Brain microvascular endothelial cell (primary cell): ENCODE measurements around the gene REM2.

Experiments used
- DNase-seq: peaks from one replicate; pipeline ENCODE4 v3.0.0-alpha.2; 2020
- H3K27ac ChIP-seq: fragments of 250-450 bp; sonication (Bioruptor Pico); 2 replicates; pipeline ENCODE4 v1.5.1; 2020; ENCODE audit warnings: mild to moderate bottlenecking, moderate library complexity
- H3K27me3 ChIP-seq: fragments of 250-450 bp; sonication (Bioruptor Pico); replicated peaks from 2 replicates; pipeline ENCODE4 v1.5.1; 2020; ENCODE audit warnings: mild to moderate bottlenecking
- H3K36me3 ChIP-seq: fragments of 250-450 bp; sonication (Bioruptor Pico); replicated peaks from 2 replicates; pipeline ENCODE4 v1.5.1; 2020; ENCODE audit warnings: mild to moderate bottlenecking
- H3K4me3 ChIP-seq: 2 replicates; pipeline ENCODE4 v1.5.1; 2011; ENCODE audit warnings: low read depth, mild to moderate bottlenecking, control low read depth, low read length, moderate library complexity
- CTCF ChIP-seq: IDR thresholded peaks from 2 replicates; pipeline ENCODE4 v1.5.1; 2011; ENCODE audit warnings: low read depth, mild to moderate bottlenecking, moderate library complexity, low read length, control low read depth, inconsistent platforms; ENCODE audit errors: missing control alignments
- in situ Hi-C: cut with HindIII; loops from 2 replicates; pipeline ENCODE4 v1.10.0; 2017; ENCODE audit warnings: low sequenced_read_pairs, low pct_ligation_motif_present

The REM2 gene

GRCh38 chr14:22896760-22897159 is 13.7 kb downstream of the REM2 start:
- Histone ChIP-seq H3K4me3 (no peak overlapping the region), H3K27me3 (no peaks in the 10 kb centered on the region), H3K27ac (no peak overlapping the region), H3K36me3 (peaks cover 11% of the 10 kb centered on the region)
- no peak for DNase-seq
- in situ Hi-C loops, result no loop called here
- no peak for TF ChIP-seq CTCF

DNA sequence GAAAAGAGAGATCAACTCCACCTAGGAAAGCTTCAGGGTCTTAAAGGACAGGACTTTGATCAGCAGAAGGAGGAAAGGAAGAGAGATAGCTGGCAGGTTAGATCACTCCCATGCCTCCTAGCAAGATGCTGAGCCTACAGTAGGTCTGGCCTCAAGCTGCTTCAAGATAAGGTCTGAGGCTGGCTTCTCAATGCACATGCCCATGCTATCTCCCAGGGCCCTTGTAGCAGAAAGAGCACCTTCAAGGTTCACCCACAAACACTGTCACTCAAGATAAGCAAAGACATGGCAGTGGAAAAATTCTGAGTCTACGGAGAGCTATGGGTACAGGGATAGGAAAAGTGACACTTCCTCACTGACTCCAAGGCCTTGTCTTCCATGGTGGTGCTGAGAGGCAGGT is 14.3 kb downstream of the REM2 start:
- TF ChIP-seq CTCF, result no peak
- in situ Hi-C loops, result no loop called here
- peaks cover 17% of the 10 kb centered on the region for H3K36me3 ChIP-seq
- H3K27me3 ChIP-seq, result no peaks in the 10 kb centered on the region
- H3K4me3 ChIP-seq, result no peak overlapping the region
- H3K27ac ChIP-seq, result no peak overlapping the region
- no peak for DNase-seq

DNA sequence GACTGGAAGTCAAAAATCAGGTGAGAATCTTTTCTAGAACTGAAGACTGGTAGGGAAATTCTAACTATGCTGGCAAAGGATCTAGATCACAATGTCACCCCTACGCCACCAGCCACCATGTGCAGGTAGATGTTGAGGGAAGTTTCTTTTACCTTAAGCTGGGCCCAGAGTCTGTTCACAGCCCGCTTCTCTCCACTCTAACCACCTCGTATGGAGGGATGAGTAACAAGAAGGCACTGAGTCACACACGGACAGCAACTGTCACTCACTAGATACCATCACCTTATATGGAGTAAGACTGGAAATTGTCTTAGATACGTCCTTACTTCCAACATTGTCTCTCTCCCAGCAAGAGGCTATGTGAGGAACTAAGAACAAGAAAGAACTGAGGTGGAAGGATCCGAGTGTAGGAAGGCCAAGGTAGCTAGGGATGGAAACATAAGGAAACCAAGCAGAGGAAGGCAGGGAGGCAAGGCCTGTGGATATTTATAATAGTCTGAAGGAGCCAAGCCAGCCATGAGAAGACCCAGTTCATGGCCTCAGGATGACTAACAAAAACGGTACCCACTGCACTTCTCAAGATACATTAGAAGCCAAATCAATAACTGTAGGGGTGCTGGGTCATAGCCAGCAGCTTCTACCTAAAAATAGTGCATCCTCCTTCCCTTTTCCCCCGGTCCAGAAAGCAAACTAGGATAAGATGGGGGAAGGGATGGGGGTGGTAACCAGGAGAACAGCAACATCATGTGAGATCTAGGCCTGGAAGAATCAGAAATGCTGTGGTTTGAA is 15.5 kb downstream of the REM2 start:
- Histone ChIP-seq H3K27ac (peak overlapping the region; percentile 40), H3K4me3 (no peak overlapping the region), H3K36me3 (peaks cover 25% of the 10 kb centered on the region), H3K27me3 (no peaks in the 10 kb centered on the region)
- DNase-seq, result peak; percentile 78
- in situ Hi-C loops, result no loop called here
- no peak for TF ChIP-seq CTCF

DNA sequence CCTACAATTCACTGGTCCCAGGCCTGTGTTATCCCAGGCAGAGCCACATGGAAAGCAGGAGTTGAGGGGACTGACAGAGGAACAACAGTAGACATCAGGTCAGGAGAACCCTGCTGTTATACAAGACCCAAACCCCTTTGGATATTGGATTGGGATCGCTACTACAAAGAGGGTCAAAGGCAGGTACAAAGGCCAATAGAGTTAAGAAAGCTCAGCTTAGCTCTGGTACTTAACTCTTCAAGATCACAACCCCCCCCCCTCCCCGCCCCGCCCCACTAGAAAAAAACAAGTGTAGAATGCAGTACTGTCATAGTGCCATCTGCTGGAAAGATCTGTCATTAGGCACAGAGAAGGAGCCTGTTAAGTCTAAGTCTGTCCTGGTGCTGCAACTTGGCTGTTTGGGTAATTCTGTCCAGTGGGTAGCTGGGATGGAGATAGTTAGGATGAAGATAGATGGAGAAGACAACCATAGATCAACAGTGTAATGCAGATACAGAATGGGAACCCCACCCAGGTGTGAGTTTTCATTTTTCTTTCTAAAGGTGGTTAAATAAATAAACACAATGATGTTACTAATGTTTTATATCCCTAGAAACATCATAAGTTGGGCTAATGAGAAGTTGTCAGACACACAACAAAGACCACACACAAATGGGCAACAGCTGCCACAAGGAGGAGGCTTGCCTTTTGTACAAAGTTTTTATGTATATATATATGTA is 17.2 kb downstream of the REM2 start:
- peak; percentile 74 for DNase-seq
- in situ Hi-C loops, result no loop called here
- H3K36me3 ChIP-seq, result peaks cover 37% of the 10 kb centered on the region
- no peak overlapping the region for H3K4me3 ChIP-seq
- peak; percentile 75 for TF ChIP-seq CTCF
- H3K27me3 ChIP-seq, result no peaks in the 10 kb centered on the region
- no peak overlapping the region for H3K27ac ChIP-seq

DNA sequence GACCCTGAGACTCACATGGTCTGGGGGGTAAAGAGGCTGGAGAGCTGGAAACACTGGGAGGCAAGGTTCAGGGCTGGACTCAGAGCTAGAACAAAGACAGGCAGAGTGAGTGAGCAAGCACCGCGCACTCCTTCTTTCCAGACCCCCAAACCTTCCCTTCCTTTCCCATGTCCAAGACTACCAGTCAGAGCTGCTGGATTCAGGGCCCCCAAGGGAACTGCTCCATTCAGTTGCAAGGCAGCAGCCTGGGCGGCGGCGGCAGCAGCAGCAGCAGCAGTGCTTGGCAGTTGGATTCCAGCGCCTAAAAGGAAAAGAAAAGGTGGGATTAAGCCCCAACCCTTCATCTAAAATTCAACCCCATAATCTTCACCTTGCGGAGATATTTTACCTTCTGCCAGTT is 18.8 kb downstream of the REM2 start:
- no peaks in the 10 kb centered on the region for H3K27me3 ChIP-seq
- H3K4me3 ChIP-seq, result no peak overlapping the region
- H3K36me3 ChIP-seq, result peaks cover 53% of the 10 kb centered on the region
- in situ Hi-C loops, result no loop called here
- H3K27ac ChIP-seq, result no peak overlapping the region
- TF ChIP-seq CTCF, result no peak
- DNase-seq, result no peak
